K562 (cell line): ENCODE data around the gene GPR26. TPM values are rescaled to one million over a fixed set of nuclear protein-coding genes. Genes with fewer than 3 reads are reported as not detected.

Experiments
- ATAC-seq: fragments of 200-7000 bp; cut with Tn5 transposase; 3 replicates; pipeline ENCODE4 v1.9.1; 2020; ENCODE audit warnings: moderate library complexity
- BruUV-seq: library from RNA; stranded (reverse); fragments of 400-500 nt; replicated peaks from 2 replicates; lab custom pipeline; 2021; lab: Mats Ljungman, UMichigan
- CTCF ChIA-PET: fragments of 300-600 bp; formaldehyde crosslinking; extraction: SDS; loops from one replicate; lab custom pipeline; 2021; ENCODE audit warnings: low intra/inter-chr PET ratio; lab: Yijun Ruan, JAX
- POLR2A ChIA-PET: fragments of 300-600, 350-650 bp; sonication (Branson Sonifier 250); formaldehyde crosslinking; extraction: SDS; loops from one replicate; lab custom pipeline; 2021; ENCODE audit warnings: antibody characterized with exemption, inconsistent platforms; lab: Yijun Ruan, JAX
- DNase-seq, 4 experiments: peaks; one replicate each; pipeline versions ENCODE4 v3.0.0 to v3.0.0-alpha.2; 2011 to 2018; ENCODE audit warnings: low spot score in 3 of 4, mixed read lengths in 3 of 4; ENCODE audit errors: extremely low read depth in 1 of 4
- FAIRE-seq: peaks from 2 replicates; lab custom pipeline; 2011; peaks lifted over from hg19 to GRCh38; lab: Jason Lieb, UNC
- H2AFZ ChIP-seq: 2 replicates; pipeline ENCODE4 v1.6.0; 2011; ENCODE audit warnings: low read depth, low read length, control low read depth, inconsistent platforms
- H3K27ac ChIP-seq: fragments of 200-600 bp; 3 replicates; pipeline ENCODE4 v1.8.0; 2011; ENCODE audit warnings: low read depth, mild to moderate bottlenecking, control low read depth, inconsistent platforms, low read length, moderate library complexity, mixed read lengths; ENCODE audit errors: extremely low read depth
- H3K27me3 ChIP-seq, 2 experiments: fragments of 300-600 bp in 1 of 2; 2 replicates in 1 of 2; 3 replicates in 1 of 2; pipeline versions ENCODE4 v1.6.0 to v1.8.0; 2011; ENCODE audit warnings: inconsistent platforms in 2 of 2, low read length in 2 of 2, mild to moderate bottlenecking in 1 of 2, mixed read lengths in 1 of 2, moderate library complexity in 1 of 2; ENCODE audit not compliant: control insufficient read depth in 2 of 2, insufficient read depth in 2 of 2
- H3K36me3 ChIP-seq: fragments of 300-600 bp; 3 replicates; pipeline ENCODE4 v1.8.0; 2011; ENCODE audit warnings: mild to moderate bottlenecking, low read length, inconsistent platforms; ENCODE audit not compliant: control insufficient read depth, insufficient read depth
- H3K4me1 ChIP-seq, 2 experiments: fragments of 200-600 bp in 1 of 2; replicated peaks in 1 of 2; 2 replicates in 1 of 2; 3 replicates in 1 of 2; pipeline versions ENCODE4 v1.5.1 to v1.8.0; 2011; ENCODE audit warnings: inconsistent platforms in 2 of 2, low read length in 2 of 2, mild to moderate bottlenecking in 1 of 2, mixed read lengths in 1 of 2, moderate library complexity in 1 of 2; ENCODE audit not compliant: control insufficient read depth in 2 of 2, insufficient read depth in 2 of 2
- H3K4me2 ChIP-seq: 2 replicates; pipeline ENCODE4 v1.6.1; 2011; ENCODE audit warnings: low read length, control low read depth, inconsistent platforms, mixed read lengths; ENCODE audit not compliant: insufficient read depth
- H3K4me3 ChIP-seq: fragments of 200-600 bp; sonication (generic), shearing (Covaris generic); 2 replicates; pipeline ENCODE4 v1.5.1; 2016; ENCODE audit warnings: control low read depth, inconsistent platforms
- H3K79me2 ChIP-seq: fragments of 200-600 bp; 3 replicates; pipeline ENCODE4 v1.8.0; 2011; ENCODE audit warnings: low read length, inconsistent platforms; ENCODE audit not compliant: control insufficient read depth, insufficient read depth
- H3K9ac ChIP-seq, 2 experiments: 2 replicates each; pipeline versions ENCODE4 v1.6.0 to v1.6.1; 2011; ENCODE audit warnings: low read depth in 2 of 2, low read length in 2 of 2, control low read depth in 1 of 2, inconsistent platforms in 1 of 2, mild to moderate bottlenecking in 1 of 2, mixed read lengths in 1 of 2; ENCODE audit not compliant: insufficient read depth in 1 of 2
- H3K9me1 ChIP-seq: one replicate; pipeline ENCODE4 v1.6.0; 2011; ENCODE audit warnings: inconsistent platforms, mild to moderate bottlenecking, low read length, moderate library complexity; ENCODE audit not compliant: control insufficient read depth, insufficient read depth
- H3K9me3 ChIP-seq: replicated peaks from 2 replicates; pipeline ENCODE4 v1.5.1; 2011; ENCODE audit warnings: low read depth, low read length, inconsistent platforms; ENCODE audit not compliant: control insufficient read depth, insufficient read depth
- H4K20me1 ChIP-seq: replicated peaks from 2 replicates; pipeline ENCODE4 v1.6.1; 2011; ENCODE audit warnings: low read length, inconsistent platforms, mixed read lengths; ENCODE audit not compliant: control insufficient read depth, insufficient read depth
- CCNT2 ChIP-seq: IDR thresholded peaks from 2 replicates; pipeline ENCODE4 v1.6.1; 2011; ENCODE audit warnings: borderline replicate concordance, low read depth, mild to moderate bottlenecking, moderate library complexity, mixed read lengths, low read length; ENCODE audit not compliant: insufficient read length; ENCODE audit errors: extremely low read depth
- COPS2 ChIP-seq: fragments of 450-650 bp; conservative IDR thresholded peaks from 2 replicates; pipeline ENCODE4 v1.6.1; 2016; ENCODE audit warnings: mild to moderate bottlenecking, moderate library complexity
- CREB1 ChIP-seq, 2 experiments: sonication (generic) in 1 of 2; formaldehyde crosslinking in 1 of 2; IDR thresholded peaks; 2 replicates each; pipeline versions ENCODE4 v1.6.1 to v1.8.0; 2012 to 2022; ENCODE audit warnings: inconsistent platforms in 1 of 2, mild to moderate bottlenecking in 1 of 2, missing genetic modification reagents in 1 of 2, moderate library complexity in 1 of 2
- FIP1L1 ChIP-seq: fragments of 200-400 bp; formaldehyde crosslinking; IDR thresholded peaks from 2 replicates; pipeline ENCODE4 v1.6.1; 2018; ENCODE audit warnings: mild to moderate bottlenecking, low read depth, low read length; ENCODE audit not compliant: poor library complexity, severe bottlenecking
- FOS ChIP-seq: IDR thresholded peaks from 3 replicates; pipeline ENCODE4 v1.6.1; 2011; ENCODE audit not compliant: insufficient read length; ENCODE audit errors: extremely low read depth
- HSF4 ChIP-seq: fragments of 250-450 bp; sonication (Bioruptor Pico); IDR thresholded peaks from 2 replicates; pipeline ENCODE4 v2.1.2; 2022; ENCODE audit warnings: mild to moderate bottlenecking, moderate library complexity, borderline replicate concordance
- LCOR ChIP-seq: sonication (generic); formaldehyde crosslinking; IDR thresholded peaks from 2 replicates; pipeline ENCODE4 v1.8.0; 2022; ENCODE audit warnings: mild to moderate bottlenecking, missing genetic modification reagents
- NCOR1 ChIP-seq: fragments of 450-650 bp; IDR thresholded peaks from 2 replicates; pipeline ENCODE4 v1.6.1; 2016; ENCODE audit warnings: mild to moderate bottlenecking, moderate library complexity
- NFRKB ChIP-seq: fragments of 450-650 bp; IDR thresholded peaks from 2 replicates; pipeline ENCODE4 v1.6.1; 2016; ENCODE audit warnings: low read depth
- PHF8 ChIP-seq: fragments of 200-600 bp; sonication (generic); IDR thresholded peaks from 2 replicates; pipeline ENCODE4 v1.6.1; 2012; ENCODE audit warnings: mixed run types, mild to moderate bottlenecking, inconsistent platforms, low read length, moderate library complexity, borderline replicate concordance
- RBM17 ChIP-seq: fragments of 200-400 bp; formaldehyde crosslinking; IDR thresholded peaks from 2 replicates; pipeline ENCODE4 v1.6.1; 2017; ENCODE audit warnings: low read depth, mild to moderate bottlenecking, low read length, borderline replicate concordance
- RFX1 ChIP-seq: fragments of 450-650 bp; IDR thresholded peaks from 2 replicates; pipeline ENCODE4 v1.6.1; 2016; ENCODE audit warnings: mild to moderate bottlenecking, moderate library complexity
- SAFB ChIP-seq: fragments of 200-400 bp; formaldehyde crosslinking; IDR thresholded peaks from 2 replicates; pipeline ENCODE4 v1.6.1; 2017; ENCODE audit warnings: low read depth, low read length, borderline replicate concordance
- TAL1 ChIP-seq: fragments of 450-650 bp; IDR thresholded peaks from 2 replicates; pipeline ENCODE4 v1.6.1; 2016; ENCODE audit warnings: mild to moderate bottlenecking
- ZNF134 ChIP-seq: fragments of 250-450 bp; sonication (Bioruptor Pico); conservative IDR thresholded peaks from 2 replicates; pipeline ENCODE4 v1.4.0; 2020
- ZNF175 ChIP-seq: fragments of 200-800 bp; sonication (Bioruptor generic); IDR thresholded peaks from 2 replicates; pipeline ENCODE4 v1.6.1; 2016; ENCODE audit warnings: low read depth, mild to moderate bottlenecking, missing genetic modification characterization, missing compliant biosample characterization
- ZNF586 ChIP-seq: fragments of 450-650 bp; formaldehyde crosslinking; conservative IDR thresholded peaks from 2 replicates; pipeline ENCODE4 v1.4.0; 2020; ENCODE audit warnings: mild to moderate bottlenecking, moderate library complexity
- ZSCAN29 ChIP-seq: fragments of 450-650 bp; IDR thresholded peaks from 2 replicates; pipeline ENCODE4 v1.6.1; 2017
- WGBS: fragments of 100-300 bp; shearing (Covaris generic); methylation state at CpG from one replicate; pipeline ENCODE4 v1.1.6; 2016; ENCODE audit warnings: low coverage, mixed read lengths; ENCODE audit not compliant: insufficient coverage; ENCODE audit errors: missing lambda C conversion rate; 5-methylcytosine and 5-hydroxymethylcytosine counted together
- in situ Hi-C: fragments of 300-500 bp; cut with MboI; formaldehyde crosslinking; loops from 4 replicates; pipeline ENCODE4 v1.15.0; 2018; ENCODE audit warnings: inconsistent platforms, mixed read lengths
- intact Hi-C: fragments of 100-400 bp; cut with micrococcal nuclease; formaldehyde crosslinking; loops from 2 replicates; pipeline ENCODE4 v1.14.2; 2022
- polyA plus RNA-seq, 8 experiments: library from polyadenylated mRNA; depleted of rRNA in 4 of 8; stranded (reverse) in 5 of 8; unstranded in 3 of 8; fragments of >200 nt; fragmentation: Nextera tagmentation in 2 of 8; fragmentation: Illumina TruSeq in 1 of 8; extraction: Ambion mirVana in 2 of 8; extraction: Trizol in 1 of 8; gene quantifications; 2 replicates each; pipeline versions ENCODE4 v1.2.1 to v1.2.3, GENCODE V29; 2011 to 2014; ENCODE audit warnings: inconsistent platforms in 1 of 8, missing spikeins in 1 of 8
- total RNA-seq, 7 experiments: library from RNA; depleted of rRNA in 6 of 7; stranded (reverse); fragments of >200 nt in 6 of 7; fragmentation: Illumina TruSeq in 2 of 7; extraction: Trizol in 2 of 7; gene quantifications; 2 replicates each; pipeline versions ENCODE4 v1.2.1 to v1.2.3, GENCODE V29; 2011 to 2021; ENCODE audit warnings: low replicate concordance in 1 of 7
- TF ChIP-seq, protein P1 (sequence below): sonication (generic); formaldehyde crosslinking; IDR thresholded peaks from 2 replicates; pipeline ENCODE4 v1.8.1; 2022; ENCODE audit warnings: missing genetic modification reagents
- TF ChIP-seq, protein P2 (sequence below): fragments of 150-350 bp; conservative IDR thresholded peaks from 2 replicates; pipeline ENCODE4 v1.6.1; 2014; ENCODE audit warnings: low read length

GPR26 gene
- total and polyA plus RNA-seq, 9 of the 15 experiments (the other 6 are each of a cell fraction or from before 2014, with no cell fraction given): not detected

DNA sequence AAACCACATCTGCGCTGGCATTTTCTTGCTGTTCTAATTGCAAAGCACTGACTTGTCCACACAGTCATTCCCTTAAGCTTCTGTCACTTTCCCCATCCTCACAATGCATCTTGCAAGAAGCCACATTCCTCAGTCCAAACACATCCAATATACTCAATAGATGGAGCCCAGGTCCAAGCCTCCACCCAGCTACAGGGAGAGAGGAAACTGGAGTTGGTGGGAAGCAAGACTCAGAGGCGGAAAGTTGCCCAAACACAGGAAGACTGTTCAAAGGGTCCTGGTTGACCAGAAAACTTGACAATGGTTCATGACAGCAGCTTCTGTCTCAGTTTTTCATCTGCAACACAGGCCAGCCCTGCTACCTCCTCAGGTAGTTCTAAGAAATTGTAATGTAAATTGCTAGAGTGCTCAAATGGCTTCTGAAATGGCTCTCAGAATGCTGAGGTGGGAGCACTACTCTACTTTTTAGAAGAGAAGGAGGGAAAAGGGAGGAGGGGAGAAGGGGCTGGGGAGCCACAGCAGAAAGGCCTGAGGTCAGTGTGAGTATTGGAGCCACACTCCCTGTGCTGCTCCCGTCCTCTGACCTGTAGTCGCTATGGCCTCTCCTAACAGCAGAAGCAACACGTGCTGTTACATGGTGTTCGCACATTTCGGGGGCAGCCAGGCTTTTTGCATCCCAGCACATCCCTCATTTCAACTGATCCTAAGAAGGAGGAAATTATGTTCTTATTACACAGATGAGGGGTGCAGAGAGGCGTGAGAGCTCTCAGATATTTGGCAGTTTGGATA is 46.9 kb upstream of the GPR26 start:
- in situ Hi-C loops: no loop called here
- FAIRE-seq (no peak), ATAC-seq (no peak), DNase-seq (no peak)
- ChIA-PET CTCF (no interaction called here), POLR2A (no interaction called here)
- H3K27ac ChIP-seq: no peak overlapping the region
- H2AFZ ChIP-seq: no peak overlapping the region
- no peaks in the 10 kb centered on the region for H3K9me3 ChIP-seq
- H3K27me3 ChIP-seq: peaks cover 0 to 5% of the 10 kb centered on the region in 2 experiments; a peak in 1 of 5 replicates
- no peak overlapping the region for H3K4me2 ChIP-seq
- intact Hi-C loops: no loop called here
- no peaks in the 10 kb centered on the region for H3K36me3 ChIP-seq
- no peaks in the 10 kb centered on the region for H3K9me1 ChIP-seq
- H3K4me3 ChIP-seq: no peak overlapping the region
- no TSS peak for BruUV-seq
- whole genome bisulfite sequencing: 0% methylated on average over 6 of the region's 8 CpGs
- no peaks in the 10 kb centered on the region for H3K79me2 ChIP-seq
- H4K20me1 ChIP-seq: no peaks in the 10 kb centered on the region
- H3K4me1 ChIP-seq: no peaks in the 10 kb centered on the region
- H3K9ac ChIP-seq: no peak overlapping the region
- no peak for TF ChIP-seq NFRKB
- TF ChIP-seq ZNF175 (CRISPR knock-in tag): no peak
- TF ChIP-seq HSF4: no peak
- no peak for TF ChIP-seq ZNF586
- no peak for TF ChIP-seq FIP1L1
- TF ChIP-seq NCOR1: no peak
- TF ChIP-seq ZNF134 (CRISPR knock-in tag): no peak
- TF ChIP-seq CREB1 (IDR thresholded peaks at IDR 0.05): no peak
- TF ChIP-seq CREB1 (CRISPR knock-in tag; IDR thresholded peaks at IDR 0.05): no peak
- no peak for TF ChIP-seq RBM17
- TF ChIP-seq CCNT2: no peak
- TF ChIP-seq, protein P1, sequence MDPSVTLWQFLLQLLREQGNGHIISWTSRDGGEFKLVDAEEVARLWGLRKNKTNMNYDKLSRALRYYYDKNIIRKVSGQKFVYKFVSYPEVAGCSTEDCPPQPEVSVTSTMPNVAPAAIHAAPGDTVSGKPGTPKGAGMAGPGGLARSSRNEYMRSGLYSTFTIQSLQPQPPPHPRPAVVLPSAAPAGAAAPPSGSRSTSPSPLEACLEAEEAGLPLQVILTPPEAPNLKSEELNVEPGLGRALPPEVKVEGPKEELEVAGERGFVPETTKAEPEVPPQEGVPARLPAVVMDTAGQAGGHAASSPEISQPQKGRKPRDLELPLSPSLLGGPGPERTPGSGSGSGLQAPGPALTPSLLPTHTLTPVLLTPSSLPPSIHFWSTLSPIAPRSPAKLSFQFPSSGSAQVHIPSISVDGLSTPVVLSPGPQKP (CRISPR knock-in tag): no peak
- TF ChIP-seq COPS2: no peak
- TF ChIP-seq, protein P2, sequence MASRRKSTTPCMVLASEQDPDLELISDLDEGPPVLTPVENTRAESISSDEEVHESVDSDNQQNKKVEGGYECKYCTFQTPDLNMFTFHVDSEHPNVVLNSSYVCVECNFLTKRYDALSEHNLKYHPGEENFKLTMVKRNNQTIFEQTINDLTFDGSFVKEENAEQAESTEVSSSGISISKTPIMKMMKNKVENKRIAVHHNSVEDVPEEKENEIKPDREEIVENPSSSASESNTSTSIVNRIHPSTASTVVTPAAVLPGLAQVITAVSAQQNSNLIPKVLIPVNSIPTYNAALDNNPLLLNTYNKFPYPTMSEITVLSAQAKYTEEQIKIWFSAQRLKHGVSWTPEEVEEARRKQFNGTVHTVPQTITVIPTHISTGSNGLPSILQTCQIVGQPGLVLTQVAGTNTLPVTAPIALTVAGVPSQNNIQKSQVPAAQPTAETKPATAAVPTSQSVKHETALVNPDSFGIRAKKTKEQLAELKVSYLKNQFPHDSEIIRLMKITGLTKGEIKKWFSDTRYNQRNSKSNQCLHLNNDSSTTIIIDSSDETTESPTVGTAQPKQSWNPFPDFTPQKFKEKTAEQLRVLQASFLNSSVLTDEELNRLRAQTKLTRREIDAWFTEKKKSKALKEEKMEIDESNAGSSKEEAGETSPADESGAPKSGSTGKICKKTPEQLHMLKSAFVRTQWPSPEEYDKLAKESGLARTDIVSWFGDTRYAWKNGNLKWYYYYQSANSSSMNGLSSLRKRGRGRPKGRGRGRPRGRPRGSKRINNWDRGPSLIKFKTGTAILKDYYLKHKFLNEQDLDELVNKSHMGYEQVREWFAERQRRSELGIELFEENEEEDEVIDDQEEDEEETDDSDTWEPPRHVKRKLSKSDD: no peak
- no peak for TF ChIP-seq ZSCAN29
- TF ChIP-seq TAL1: no peak
- no peak for TF ChIP-seq FOS
- TF ChIP-seq PHF8: no peak
- no peak for TF ChIP-seq RFX1
- no peak for TF ChIP-seq SAFB
- TF ChIP-seq LCOR (CRISPR knock-in tag): no peak
